HepG2 (cell line): ENCODE measurements around the gene CHMP5. TPM values are rescaled to one million over a fixed set of nuclear protein-coding genes. Genes with fewer than 3 reads are reported as not detected.

Experiments used
- ARNTL ChIP-seq: sonication (generic); formaldehyde crosslinking; IDR thresholded peaks from 2 replicates; pipeline ENCODE4 v1.4.0; 2020; ENCODE audit warnings: mild to moderate bottlenecking, missing genetic modification reagents
- ASH2L ChIP-seq: fragments of 300-600, 200-600 bp; sonication (generic); IDR thresholded peaks from 2 replicates; pipeline ENCODE4 v1.7.0; 2017; ENCODE audit warnings: low read depth, mild to moderate bottlenecking, moderate library complexity, mixed read lengths, low read length; ENCODE audit not compliant: insufficient read length
- CHCHD3 ChIP-seq: sonication (generic); formaldehyde crosslinking; IDR thresholded peaks from 2 replicates; pipeline ENCODE4 v1.8.0; 2022; ENCODE audit warnings: mild to moderate bottlenecking, missing genetic modification reagents, moderate library complexity
- HNF4G ChIP-seq, 2 experiments: sonication (generic) in 1 of 2; formaldehyde crosslinking in 1 of 2; IDR thresholded peaks; 2 replicates each; pipeline versions ENCODE4 v1.4.0 to v1.6.1; 2011 to 2020; ENCODE audit warnings: borderline replicate concordance in 2 of 2, low read depth in 2 of 2, mild to moderate bottlenecking in 2 of 2, low read length in 1 of 2, missing genetic modification reagents in 1 of 2, moderate library complexity in 1 of 2
- KLF12 ChIP-seq: sonication (generic); formaldehyde crosslinking; IDR thresholded peaks from 2 replicates; pipeline ENCODE4 v1.4.0; 2020; ENCODE audit warnings: missing genetic modification reagents, borderline replicate concordance
- MED8 ChIP-seq: sonication (generic); formaldehyde crosslinking; IDR thresholded peaks from 2 replicates; pipeline ENCODE4 v1.8.1; 2023; ENCODE audit warnings: mild to moderate bottlenecking, missing genetic modification reagents; ENCODE audit not compliant: insufficient replicate concordance
- NKX3-1 ChIP-seq: sonication (generic); formaldehyde crosslinking; IDR thresholded peaks from 2 replicates; pipeline ENCODE4 v1.5.0; 2020; ENCODE audit warnings: missing genetic modification reagents
- PCBP2 ChIP-seq: fragments of 200-400 bp; formaldehyde crosslinking; optimal IDR thresholded peaks from 2 replicates; pipeline ENCODE3; 2018; ENCODE audit warnings: low read length, low read depth; ENCODE audit not compliant: poor library complexity, severe bottlenecking
- SYNCRIP ChIP-seq: fragments of 200-400 bp; formaldehyde crosslinking; IDR thresholded peaks from 2 replicates; pipeline ENCODE4 v1.6.1; 2018; ENCODE audit warnings: mild to moderate bottlenecking, low read depth, low read length; ENCODE audit not compliant: insufficient read depth
- TOE1 ChIP-seq: sonication (generic); formaldehyde crosslinking; IDR thresholded peaks from 2 replicates; pipeline ENCODE4 v1.4.0; 2020; ENCODE audit warnings: mild to moderate bottlenecking, missing genetic modification reagents
- ZBTB42 ChIP-seq: sonication (generic); formaldehyde crosslinking; IDR thresholded peaks from 2 replicates; pipeline ENCODE4 v1.5.0; 2020; ENCODE audit warnings: mild to moderate bottlenecking, missing genetic modification reagents
- ZHX2 ChIP-seq, 2 experiments: sonication (generic) in 1 of 2; formaldehyde crosslinking in 1 of 2; IDR thresholded peaks; 2 replicates each; pipeline versions ENCODE4 v1.6.1 to v1.9.0; 2014 to 2022; ENCODE audit warnings: antibody characterized with exemption in 1 of 2, borderline replicate concordance in 1 of 2, inconsistent platforms in 1 of 2, low read depth in 1 of 2, missing genetic modification reagents in 1 of 2
- ZNF138 ChIP-seq: sonication (generic); formaldehyde crosslinking; IDR thresholded peaks from 2 replicates; pipeline ENCODE4 v1.5.0; 2020; ENCODE audit warnings: mild to moderate bottlenecking, low read depth, missing genetic modification reagents
- ZNF230 ChIP-seq: sonication (generic); formaldehyde crosslinking; IDR thresholded peaks from 2 replicates; pipeline ENCODE4 v1.4.0; 2020; ENCODE audit warnings: mild to moderate bottlenecking, missing genetic modification reagents
- ZNF232 ChIP-seq: sonication (generic); formaldehyde crosslinking; IDR thresholded peaks from 2 replicates; pipeline ENCODE4 v1.4.0; 2020; ENCODE audit warnings: missing genetic modification reagents, borderline replicate concordance
- ZNF281 ChIP-seq: sonication (generic); formaldehyde crosslinking; IDR thresholded peaks from 2 replicates; pipeline ENCODE4 v1.4.0; 2020; ENCODE audit warnings: missing genetic modification reagents, borderline replicate concordance
- ZNF446 ChIP-seq: sonication (generic); formaldehyde crosslinking; IDR thresholded peaks from 2 replicates; pipeline ENCODE4 v1.5.0; 2020; ENCODE audit warnings: mild to moderate bottlenecking, missing genetic modification reagents
- ZNF570 ChIP-seq: sonication (generic); formaldehyde crosslinking; IDR thresholded peaks from 2 replicates; pipeline ENCODE4 v1.4.0; 2020; ENCODE audit warnings: mild to moderate bottlenecking, missing genetic modification reagents, borderline replicate concordance
- ZNF749 ChIP-seq: sonication (generic); formaldehyde crosslinking; IDR thresholded peaks from 2 replicates; pipeline ENCODE4 v1.8.0; 2022; ENCODE audit warnings: mild to moderate bottlenecking, missing genetic modification reagents, moderate library complexity, borderline replicate concordance
- ZNF780A ChIP-seq: sonication (generic); formaldehyde crosslinking; IDR thresholded peaks from 2 replicates; pipeline ENCODE4 v1.8.0; 2022; ENCODE audit warnings: mild to moderate bottlenecking, missing genetic modification reagents, moderate library complexity
- ZSCAN22 ChIP-seq: sonication (generic); formaldehyde crosslinking; IDR thresholded peaks from 2 replicates; pipeline ENCODE4 v1.4.0; 2020; ENCODE audit warnings: mild to moderate bottlenecking, missing genetic modification reagents
- polyA plus RNA-seq, 8 experiments: library from polyadenylated mRNA; depleted of rRNA in 3 of 8; stranded (reverse) in 7 of 8; unstranded in 1 of 8; fragments of >200 nt; fragmentation: Illumina TruSeq in 4 of 8; extraction: Trizol in 4 of 8; gene quantifications; 2 replicates each; pipeline versions ENCODE4 v1.2.1 to v1.2.3, GENCODE V29; 2011 to 2016; ENCODE audit warnings: low read depth in 4 of 8, missing spikeins in 1 of 8, mixed read lengths in 1 of 8; ENCODE audit not compliant: insufficient read depth in 1 of 8
- total RNA-seq, 5 experiments: library from RNA; depleted of rRNA; stranded (reverse); fragments of >200 nt; fragmentation: Illumina TruSeq; extraction: Trizol; gene quantifications; 2 replicates each; pipeline ENCODE4 v1.2.3, GENCODE V29; 2016; ENCODE audit warnings: low read depth in 1 of 5

CHMP5 gene
- total and polyA plus RNA-seq, 2 of the 13 experiments (the other 11 are each of a cell fraction or from before 2014, with no cell fraction given): 46.0 to 57.3 TPM

GRCh38 chr9:33293782-33294181 lies 28.9 kb downstream of the CHMP5 start (continued):
- TF ChIP-seq ZNF749 (CRISPR knock-in tag) (no peak), TOE1 (CRISPR knock-in tag) (0 out of 2 replicates have a peak, but pooled peaks have one; percentile 43), ZBTB42 (no peak), KLF12 (CRISPR knock-in tag) (no peak), SYNCRIP (no peak), NKX3-1 (CRISPR knock-in tag) (no peak), ARNTL (CRISPR knock-in tag) (no peak), ZNF232 (CRISPR knock-in tag) (no peak), ZNF230 (CRISPR knock-in tag) (no peak), ZHX2 (IDR thresholded peaks at IDR 0.05; ENCODE audit: low read depth) (no peak), ZHX2 (CRISPR knock-in tag; IDR thresholded peaks at IDR 0.05; ENCODE audit: borderline replicate concordance) (no peak), HNF4G (IDR thresholded peaks at IDR 0.05; ENCODE audit: borderline replicate concordance, low read depth, low read length) (peak; percentile 90), HNF4G (CRISPR knock-in tag; IDR thresholded peaks at IDR 0.05; ENCODE audit: borderline replicate concordance, low read depth) (peak; percentile 26; the same call in 1 of the 2 replicates), CHCHD3 (CRISPR knock-in tag) (no peak), ASH2L (peak; percentile 51), ZNF570 (CRISPR knock-in tag) (no peak), ZNF780A (CRISPR knock-in tag) (no peak), MED8 (CRISPR knock-in tag) (no peak), ZNF446 (CRISPR knock-in tag) (no peak), PCBP2 (no peak), ZNF138 (CRISPR knock-in tag) (no peak), ZNF281 (peak; percentile 28; the same call in 1 of the 2 replicates), ZSCAN22 (CRISPR knock-in tag) (no peak)
